GM12878 (cell line): Measurements from ENCODE around the gene WNT9A. TPM values are rescaled to one million over a fixed set of nuclear protein-coding genes. Genes with fewer than 3 reads are reported as not detected.

ENCODE experiments used
- ATAC-seq: fragments of 200-7000 bp; cut with Tn5 transposase; 3 replicates; pipeline ENCODE4 v1.9.1; 2020; ENCODE audit warnings: mild to moderate bottlenecking, moderate library complexity
- BruUV-seq: library from RNA; stranded (reverse); fragments of 400-500 nt; replicated peaks from 2 replicates; lab custom pipeline; 2021; lab: Mats Ljungman, UMichigan
- CTCF ChIA-PET: fragments of 300-600 bp; sonication (Branson Sonifier 250); formaldehyde crosslinking; extraction: SDS; loops from one replicate; lab custom pipeline; 2021; ENCODE audit warnings: inconsistent platforms; lab: Yijun Ruan, JAX
- POLR2A ChIA-PET: fragments of 350-600 bp; formaldehyde crosslinking; extraction: SDS; loops from one replicate; lab custom pipeline; 2021; ENCODE audit warnings: inconsistent platforms; lab: Charles Lee
- RAD21 ChIA-PET: fragments of 300-600 bp; sonication (Branson Sonifier 250); formaldehyde crosslinking; loops from one replicate; lab custom pipeline; 2023; ENCODE audit warnings: antibody characterized with exemption; ENCODE audit not compliant: unreplicated experiment; lab: Charles Lee
- SMC1A ChIA-PET: fragments of 300-600 bp; sonication (Branson Sonifier 250); formaldehyde crosslinking; loops from one replicate; lab custom pipeline; 2023; ENCODE audit not compliant: unreplicated experiment, uncharacterized antibody; lab: Charles Lee
- DNase-seq: peaks from one replicate; pipeline ENCODE4 v3.0.0-alpha.2; 2011; ENCODE audit warnings: low read depth, low spot score
- FAIRE-seq: peaks from 3 replicates; lab custom pipeline; 2011; peaks lifted over from hg19 to GRCh38; lab: Jason Lieb, UNC
- H2AFZ ChIP-seq: 2 replicates; pipeline ENCODE4 v1.6.0; 2011; ENCODE audit warnings: low read depth, low read length, control low read depth; ENCODE audit not compliant: control insufficient read depth
- H3K27ac ChIP-seq: 2 replicates; pipeline ENCODE4 v1.5.1; 2011; ENCODE audit warnings: control low read depth; ENCODE audit not compliant: control insufficient read depth, insufficient read depth
- H3K27me3 ChIP-seq, 2 experiments: replicated peaks in 1 of 2; 2 replicates each; pipeline versions ENCODE4 v1.6.0 to v1.6.1; 2011; ENCODE audit warnings: low read length in 1 of 2; ENCODE audit not compliant: control insufficient read depth in 2 of 2, insufficient read depth in 2 of 2
- H3K36me3 ChIP-seq, 2 experiments: 2 replicates each; pipeline ENCODE4 v1.5.1; 2011; ENCODE audit warnings: low read length in 1 of 2; ENCODE audit not compliant: control insufficient read depth in 2 of 2, insufficient read depth in 2 of 2
- H3K4me1 ChIP-seq: 2 replicates; pipeline ENCODE4 v1.6.1; 2011; ENCODE audit warnings: mild to moderate bottlenecking, low read length, moderate library complexity, mixed read lengths; ENCODE audit not compliant: control insufficient read depth, insufficient read depth
- H3K4me2 ChIP-seq: 2 replicates; pipeline ENCODE4 v1.6.0; 2011; ENCODE audit warnings: control low read depth; ENCODE audit not compliant: control insufficient read depth, insufficient read depth
- H3K4me3 ChIP-seq: fragments of 200-600 bp; sonication (generic); 2 replicates; pipeline ENCODE4 v1.5.1; 2016
- H3K79me2 ChIP-seq: 2 replicates; pipeline ENCODE4 v1.6.0; 2011; ENCODE audit warnings: low read length; ENCODE audit not compliant: control insufficient read depth, insufficient read depth
- H3K9ac ChIP-seq: 2 replicates; pipeline ENCODE4 v1.8.0; 2011; ENCODE audit warnings: low read length, control low read depth, mixed read lengths; ENCODE audit not compliant: control insufficient read depth, insufficient read depth
- H3K9me3 ChIP-seq: replicated peaks from 3 replicates; pipeline ENCODE4 v1.5.1; 2011; ENCODE audit warnings: mild to moderate bottlenecking, low read length; ENCODE audit not compliant: control insufficient read depth, insufficient read depth
- H4K20me1 ChIP-seq: 2 replicates; pipeline ENCODE4 v1.6.0; 2011; ENCODE audit not compliant: control insufficient read depth, insufficient read depth
- ATF7 ChIP-seq: fragments of 450-650 bp; IDR thresholded peaks from 2 replicates; pipeline ENCODE4 v1.6.1; 2016; ENCODE audit warnings: low read depth, mild to moderate bottlenecking
- BRCA1 ChIP-seq: IDR thresholded peaks from 2 replicates; pipeline ENCODE4 v1.6.1; 2011; ENCODE audit warnings: low read depth, low read length, improper control_type of control experiment
- CHD1 ChIP-seq: IDR thresholded peaks from 2 replicates; pipeline ENCODE4 v1.6.1; 2012; ENCODE audit warnings: low read depth, low read length, improper control_type of control experiment
- CUX1 ChIP-seq: IDR thresholded peaks from 2 replicates; pipeline ENCODE4 v1.6.1; 2012; ENCODE audit warnings: improper control_type of control experiment, low read depth, low read length; ENCODE audit not compliant: insufficient replicate concordance
- E2F8 ChIP-seq: fragments of 450-650 bp; IDR thresholded peaks from 2 replicates; pipeline ENCODE4 v1.6.1; 2018; ENCODE audit warnings: mild to moderate bottlenecking, low read depth, moderate library complexity; ENCODE audit not compliant: partially characterized antibody
- NR2C1 ChIP-seq: fragments of 450-650 bp; IDR thresholded peaks from 2 replicates; pipeline ENCODE4 v1.6.1; 2017; ENCODE audit warnings: antibody characterized with exemption, mild to moderate bottlenecking, moderate library complexity
- PAX8 ChIP-seq: fragments of 450-650 bp; IDR thresholded peaks from 2 replicates; pipeline ENCODE4 v1.6.1; 2017; ENCODE audit warnings: mild to moderate bottlenecking, moderate library complexity
- REST ChIP-seq: IDR thresholded peaks from 2 replicates; pipeline ENCODE4 v1.6.1; 2012; ENCODE audit warnings: mild to moderate bottlenecking, low read depth, low read length
- ZBED1 ChIP-seq: IDR thresholded peaks from 2 replicates; pipeline ENCODE4 v1.6.1; 2016; ENCODE audit warnings: borderline replicate concordance
- ZNF384 ChIP-seq: IDR thresholded peaks from 2 replicates; pipeline ENCODE4 v1.6.1; 2012; ENCODE audit warnings: low read depth, mild to moderate bottlenecking, low read length, improper control_type of control experiment, borderline replicate concordance
- WGBS: methylation state at CpG from one replicate; pipeline ENCODE4 v1.1.6; 2016; ENCODE audit warnings: low lambda C conversion rate; ENCODE audit not compliant: insufficient replicate concordance, insufficient coverage; ENCODE audit errors: missing lambda C conversion rate; 5-methylcytosine and 5-hydroxymethylcytosine counted together
- in situ Hi-C: fragments of 300-500 bp; cut with MboI; formaldehyde crosslinking; loops from 9 replicates; pipeline ENCODE4 v1.14.3; 2018; ENCODE audit warnings: mixed read lengths
- intact Hi-C: fragments of 100-400 bp; cut with micrococcal nuclease; formaldehyde crosslinking; loops from one replicate; pipeline ENCODE4 v1.14.2; 2022; ENCODE audit not compliant: unreplicated experiment
- polyA plus RNA-seq, 11 experiments: library from polyadenylated mRNA; depleted of rRNA in 4 of 11; unstranded in 6 of 11; stranded (reverse) in 5 of 11; fragments of >200 nt; fragmentation: Nextera tagmentation in 4 of 11; fragmentation: Illumina TruSeq in 1 of 11; extraction: Ambion mirVana in 4 of 11; extraction: Trizol in 1 of 11; gene quantifications; 1 replicate in 1 of 11; 2 replicates in 10 of 11; pipeline versions ENCODE4 v1.2.1 to v1.2.3, GENCODE V29; 2011 to 2016; ENCODE audit warnings: inconsistent platforms in 2 of 11, missing spikeins in 2 of 11, low read depth in 1 of 11
- total RNA-seq, 4 experiments: library from RNA; depleted of rRNA in 3 of 4; stranded (reverse); fragments of >200 nt in 3 of 4; fragmentation: Illumina TruSeq in 1 of 4; extraction: Trizol in 1 of 4; gene quantifications; 2 replicates each; pipeline versions ENCODE4 v1.2.1 to v1.2.3, GENCODE V29; 2013 to 2021

The WNT9A gene
- total and polyA plus RNA-seq, 10 of the 15 experiments (the other 5 are each of a cell fraction or from before 2014, with no cell fraction given), result not detected

GRCh38 chr1:227885135-227885647, 62.5 kb downstream of the WNT9A start:
- Histone ChIP-seq H3K4me1 (no peaks in the 10 kb centered on the region), H4K20me1 (no peaks in the 10 kb centered on the region), H3K36me3 (no peaks in the 10 kb centered on the region), H3K9me3 (no peaks in the 10 kb centered on the region), H3K27me3 (no peaks in the 10 kb centered on the region), H3K27ac (no peak overlapping the region), H3K4me2 (no peak overlapping the region)
- ATAC-seq (no peak), DNase-seq (no peak), FAIRE-seq (no peak)
- in situ Hi-C loops, result no loop called here
- ChIA-PET POLR2A (interaction anchor here (0.6 kb wide), 1 partner anchor 631 kb away, joined by 3 read pairs; no protein-coding TSS in a partner anchor), CTCF (no interaction called here), RAD21 (no interaction called here)
- no peak for TF ChIP-seq ZBED1
- no peak for TF ChIP-seq BRCA1
- TF ChIP-seq ZNF384, result no peak
- no peak for TF ChIP-seq CHD1
- no peak for TF ChIP-seq E2F8
- TF ChIP-seq PAX8, result no peak
- no peak for TF ChIP-seq NR2C1
- no peak for TF ChIP-seq REST
- TF ChIP-seq CUX1, result no peak
- TF ChIP-seq ATF7, result no peak
- TF ChIP-seq, all 136 proteins: peak for 0
- WGBS, result 10% methylated on average over 6 of the region's 8 CpGs
- SMC1A ChIA-PET, result no interaction called here
- intact Hi-C loops, result no loop called here
- Histone ChIP-seq H2AFZ (no peak overlapping the region), H3K79me2 (no peaks in the 10 kb centered on the region), H3K4me3 (no peak overlapping the region), H3K9ac (no peak overlapping the region)
- no TSS peak for BruUV-seq
